ENCODE data around the gene GNA14.

DNA sequence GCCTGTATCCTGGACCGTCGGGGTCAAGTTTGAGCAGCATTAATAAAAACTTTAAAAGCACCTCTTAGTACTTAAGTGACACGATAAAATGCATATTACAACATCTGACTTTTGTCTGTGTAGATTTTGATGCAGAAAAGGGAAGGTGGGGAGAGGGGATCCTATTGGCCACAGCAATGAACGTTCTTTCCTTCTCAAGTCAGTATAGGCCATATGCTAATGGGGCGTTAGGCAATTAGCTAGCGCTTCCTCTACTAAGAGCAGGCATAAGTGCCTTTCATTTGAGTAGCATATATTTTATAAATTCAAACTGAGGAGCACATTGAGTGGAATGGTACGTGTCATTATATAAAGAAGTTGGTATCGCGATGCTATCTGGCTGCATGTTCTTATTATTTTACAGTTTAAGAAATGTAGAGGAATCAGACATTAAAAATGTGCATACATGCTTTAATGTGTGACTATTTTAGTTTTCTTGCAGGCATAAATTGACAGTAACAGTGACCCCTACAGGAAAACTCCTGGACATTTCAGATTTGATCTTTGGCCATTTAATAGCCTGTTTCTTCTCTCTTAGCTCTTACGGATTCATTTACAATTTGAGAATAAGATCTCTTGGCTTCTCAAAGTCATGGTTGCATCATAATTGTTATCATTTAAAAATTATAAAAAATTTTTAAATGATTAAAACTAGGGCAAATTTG, 1.1 kb upstream of the GNA14 start:
- TF ChIP-seq CTCF (IDR thresholded peaks at IDR 0.05) (peak in 4 of 6 experiments; percentile 6 to 38 (median 36)), POLR2A (IDR thresholded peaks at IDR 0.05) (no peak)

Data from Peyer's patch (tissue), 4 donors.